Tibial artery (tissue), 4 donors: ENCODE measurements around the gene TMEM266.
A peak's percentile ranks its signal among the peaks of the same experiment; 100 is the strongest.

ENCODE experiments used
- DNase-seq, 2 donors: peaks; one replicate each; pipeline ENCODE4 v3.0.0-alpha.2; 2019
- H3K27ac ChIP-seq, 2 donors: fragments of 200-600 bp; sonication (generic) in 1 of 2; 1 replicate in 1 of 2; 2 replicates in 1 of 2; pipeline ENCODE4 v1.5.1; 2018 to 2019; ENCODE audit warnings: mild to moderate bottlenecking in 1 of 2
- H3K27me3 ChIP-seq, 2 donors: fragments of 200-600 bp; sonication (generic) in 1 of 2; one replicate each; pipeline versions ENCODE4 v1.5.1 to v1.6.0; 2016 to 2019
- H3K36me3 ChIP-seq, 3 donors: fragments of 200-600 bp; sonication (generic) in 2 of 3; one replicate each; pipeline ENCODE4 v1.5.1; 2016 to 2019; ENCODE audit warnings: mild to moderate bottlenecking in 2 of 3
- H3K4me1 ChIP-seq, 4 donors: fragments of 200-600 bp; sonication (generic) in 2 of 4; 1 replicate in 3 of 4; 2 replicates in 1 of 4; pipeline ENCODE4 v1.5.1; 2016 to 2019
- H3K4me3 ChIP-seq, 2 donors: fragments of 200-600 bp; sonication (generic) in 1 of 2; 1 replicate in 1 of 2; 2 replicates in 1 of 2; pipeline ENCODE4 v1.5.1; 2018 to 2019; ENCODE audit warnings: mild to moderate bottlenecking in 2 of 2
- H3K9me3 ChIP-seq, 3 donors: fragments of 200-600 bp; sonication (generic) in 1 of 3; one replicate each; pipeline ENCODE4 v1.5.1; 2016 to 2019
- CTCF ChIP-seq, 2 experiments: fragments of 200-600 bp in 1 of 2; fragments of 450-650 bp in 1 of 2; IDR thresholded peaks; one replicate each; pipeline ENCODE4 v1.5.1; 2017 to 2019; ENCODE audit warnings: antibody characterized with exemption in 2 of 2, mild to moderate bottlenecking in 1 of 2, moderate library complexity in 1 of 2
- intact Hi-C: fragments of 100-400 bp; cut with DNase I; formaldehyde crosslinking; loops from one replicate; pipeline ENCODE4 v1.15.0; 2023; ENCODE audit warnings: low total_unique reads

TMEM266 gene

GRCh38 chr15:76168237-76168984, 108.6 kb downstream of the TMEM266 start:
- H3K9me3 ChIP-seq, result no peaks in the 10 kb centered on the region
- H3K4me1 ChIP-seq, result peaks cover 0 to 14% (median 1%) of the 10 kb centered on the region in 4 donors
- DNase-seq, result no peak
- no peak overlapping the region for H3K27ac ChIP-seq
- no peak overlapping the region for H3K4me3 ChIP-seq
- H3K36me3 ChIP-seq, result no peaks in the 10 kb centered on the region
- no peak for TF ChIP-seq CTCF (IDR thresholded peaks at IDR 0.05)
- intact Hi-C loops, result no loop called here
- no peaks in the 10 kb centered on the region for H3K27me3 ChIP-seq

GRCh38 chr15:76169018-76169417, 109.2 kb downstream of the TMEM266 start:
- no peak overlapping the region for H3K4me3 ChIP-seq
- peaks cover 0 to 11% (median 1%) of the 10 kb centered on the region in 4 donors for H3K4me1 ChIP-seq
- TF ChIP-seq CTCF (IDR thresholded peaks at IDR 0.05), result no peak
- no peak for DNase-seq
- H3K9me3 ChIP-seq, result no peaks in the 10 kb centered on the region
- H3K27me3 ChIP-seq, result no peaks in the 10 kb centered on the region
- no peak overlapping the region for H3K27ac ChIP-seq
- intact Hi-C loops, result no loop called here
- H3K36me3 ChIP-seq, result no peaks in the 10 kb centered on the region

- Histone ChIP-seq H3K4me1 (peaks cover 0 to 11% (median 1%) of the 10 kb centered on the region in 4 donors), H3K9me3 (no peaks in the 10 kb centered on the region), H3K27ac (peak overlapping the region in 1 of 2 donors; percentile 33), H3K4me3 (no peak overlapping the region), H3K36me3 (no peaks in the 10 kb centered on the region), H3K27me3 (no peaks in the 10 kb centered on the region)
- TF ChIP-seq CTCF (IDR thresholded peaks at IDR 0.05), result no peak
- intact Hi-C loops, result no loop called here
- no peak for DNase-seq
Observed at GRCh38 chr15:76169911-76170800, 110.4 kb downstream of the TMEM266 start.

- intact Hi-C loops, result no loop called here
- H3K4me3 ChIP-seq, result no peak overlapping the region
- H3K27ac ChIP-seq, result no peak overlapping the region
Observed at GRCh38 chr15:76172782-76173181, 113.0 kb downstream of the TMEM266 start.

More at GRCh38 chr15:76172782-76173181, 113.0 kb downstream of the TMEM266 start:
- Histone ChIP-seq H3K4me1 (peaks cover 0 to 23% (median 5%) of the 10 kb centered on the region in 4 donors), H3K36me3 (no peaks in the 10 kb centered on the region), H3K27me3 (no peaks in the 10 kb centered on the region), H3K9me3 (no peaks in the 10 kb centered on the region)
- TF ChIP-seq CTCF (IDR thresholded peaks at IDR 0.05), result no peak
- no peak for DNase-seq
